T-helper 22 cell (primary cell): Measurements from ENCODE around the gene PTPN1.
A peak's percentile ranks its signal among the peaks of the same experiment; 100 is the strongest.
"Not testable (repeated sequence)": the region's sequence is repeated elsewhere in the genome, so short reads cannot be mapped to it uniquely, and the experiment has no call there.

ENCODE experiments used
- DNase-seq: peaks from one replicate; pipeline ENCODE4 v3.0.0-alpha.2; 2020; ENCODE audit warnings: low read depth

Gene PTPN1

DNA sequence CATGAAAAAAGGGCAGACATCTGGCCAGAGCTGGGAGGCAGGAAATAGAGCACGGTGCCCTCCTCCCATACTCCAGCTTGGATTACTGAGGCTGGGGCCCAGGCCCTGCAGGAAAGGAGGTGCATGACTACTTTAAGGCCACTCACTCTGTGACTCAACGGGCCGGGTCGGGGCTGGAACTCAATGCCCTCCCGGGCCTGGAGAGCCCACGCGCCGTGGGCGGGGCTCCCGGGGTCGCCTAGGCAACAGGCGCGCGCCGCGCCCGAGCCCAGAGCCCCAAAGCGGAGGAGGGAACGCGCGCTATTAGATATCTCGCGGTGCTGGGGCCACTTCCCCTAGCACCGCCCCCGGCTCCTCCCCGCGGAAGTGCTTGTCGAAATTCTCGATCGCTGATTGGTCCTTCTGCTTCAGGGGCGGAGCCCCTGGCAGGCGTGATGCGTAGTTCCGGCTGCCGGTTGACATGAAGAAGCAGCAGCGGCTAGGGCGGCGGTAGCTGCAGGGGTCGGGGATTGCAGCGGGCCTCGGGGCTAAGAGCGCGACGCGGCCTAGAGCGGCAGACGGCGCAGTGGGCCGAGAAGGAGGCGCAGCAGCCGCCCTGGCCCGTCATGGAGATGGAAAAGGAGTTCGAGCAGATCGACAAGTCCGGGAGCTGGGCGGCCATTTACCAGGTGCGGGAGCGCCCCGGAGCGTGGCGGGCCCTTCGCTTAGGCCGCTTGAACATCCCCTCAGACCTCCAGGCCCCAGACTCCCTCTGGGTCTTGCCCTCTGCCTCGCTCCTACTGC lies at the start of gene PTPN1:
PTPN1 (plus strand) TSS at position 461 of the 783 bp plus-strand sequence; CDS start at position 606, 145 bp downstream.
- peak; percentile 97 for DNase-seq

DNA sequence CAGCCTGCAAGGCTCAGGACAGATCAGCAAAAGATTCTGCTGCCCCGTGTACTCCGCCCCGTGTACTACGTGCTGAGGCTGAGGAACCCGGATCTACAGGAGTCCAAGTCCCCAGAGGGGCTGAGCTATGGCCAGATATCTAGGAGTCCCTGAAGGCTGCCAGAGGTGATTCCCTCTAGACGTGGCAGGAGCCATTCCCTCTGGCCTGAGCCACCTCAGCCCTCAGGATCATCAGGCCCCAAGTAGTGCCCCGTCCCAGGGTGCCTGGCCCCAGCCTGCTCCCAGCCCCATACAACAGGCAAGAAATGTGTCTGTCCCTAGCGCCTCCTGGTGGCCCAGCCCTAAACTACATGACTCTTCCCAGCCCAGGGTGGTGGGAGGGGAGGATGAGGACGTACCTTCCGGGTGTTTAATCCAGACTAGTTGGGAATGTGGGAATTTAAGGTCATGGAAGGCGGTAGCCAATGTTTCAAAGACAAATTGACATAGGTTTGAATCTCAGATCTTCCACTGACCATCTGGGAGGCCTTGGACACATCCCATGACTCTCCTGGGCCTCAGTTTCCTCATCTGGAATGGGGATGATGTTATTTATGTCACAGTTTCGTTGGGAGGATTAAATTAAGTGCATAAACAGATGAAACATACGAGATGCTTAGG lies 49.4 kb upstream of the PTPN1 start:
- peak; percentile 42 for DNase-seq

DNA sequence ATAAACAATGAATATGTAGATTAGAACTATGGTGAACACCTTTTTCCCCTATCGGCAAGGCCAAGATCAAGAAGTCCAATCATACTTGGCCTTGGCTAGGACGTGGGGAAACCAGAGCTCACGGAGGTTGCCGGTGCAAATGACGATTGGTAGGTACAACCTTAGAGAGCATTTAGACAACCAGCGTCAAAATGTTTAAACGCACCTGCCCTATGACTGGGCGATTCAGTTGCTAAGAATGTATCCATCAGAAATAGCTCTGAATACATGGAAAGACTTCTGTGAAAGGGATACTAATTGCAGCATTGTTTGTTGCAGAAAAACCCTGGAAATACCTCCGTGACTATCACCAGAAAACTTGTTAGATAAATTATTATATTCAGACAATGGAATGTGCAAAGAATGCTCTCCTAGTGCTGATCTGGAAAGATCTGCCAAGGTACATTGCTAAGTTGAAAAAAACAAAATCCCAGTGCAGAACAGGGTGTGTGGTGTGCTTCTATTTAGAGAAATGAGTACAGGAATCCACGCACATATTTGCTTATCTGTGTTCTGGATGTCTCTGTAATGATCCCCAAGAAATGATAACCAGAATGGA lies 48.0 kb upstream of the PTPN1 start:
- no peak for DNase-seq

DNA sequence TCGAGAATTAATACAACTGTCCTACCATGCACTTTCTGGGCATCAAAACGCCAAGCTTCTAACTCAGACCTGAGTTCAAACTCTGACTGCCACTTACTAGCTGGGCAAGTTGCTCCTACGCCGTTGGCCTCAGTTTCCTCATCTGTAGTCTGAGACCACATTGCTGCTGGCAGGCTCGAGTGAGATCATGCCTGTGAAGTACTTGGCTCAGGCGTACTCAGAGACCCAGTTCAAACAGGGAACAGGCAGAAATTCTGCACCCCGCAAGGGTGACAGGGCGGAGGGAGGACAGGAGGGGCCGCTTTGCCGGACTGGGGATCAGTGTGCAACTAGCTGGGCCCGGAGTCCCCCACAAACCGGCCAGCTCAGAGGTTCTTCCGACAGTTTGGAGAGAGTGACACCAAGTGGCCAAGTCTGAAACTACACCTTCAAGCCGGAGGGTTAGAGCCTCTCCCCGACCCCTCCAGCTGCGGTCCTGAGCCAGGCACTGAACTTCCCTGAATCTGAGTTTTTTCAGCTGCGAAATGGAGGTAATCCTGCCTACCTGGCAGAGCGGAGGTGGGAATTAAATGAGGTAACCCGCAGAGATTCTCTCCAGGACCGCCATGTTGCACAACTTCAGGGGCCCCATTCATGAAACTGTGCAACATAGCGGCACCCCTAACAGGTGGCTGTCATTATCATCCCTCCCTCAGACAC lies 46.0 kb upstream of the PTPN1 start:
- DNase-seq = peak; percentile 23

DNA sequence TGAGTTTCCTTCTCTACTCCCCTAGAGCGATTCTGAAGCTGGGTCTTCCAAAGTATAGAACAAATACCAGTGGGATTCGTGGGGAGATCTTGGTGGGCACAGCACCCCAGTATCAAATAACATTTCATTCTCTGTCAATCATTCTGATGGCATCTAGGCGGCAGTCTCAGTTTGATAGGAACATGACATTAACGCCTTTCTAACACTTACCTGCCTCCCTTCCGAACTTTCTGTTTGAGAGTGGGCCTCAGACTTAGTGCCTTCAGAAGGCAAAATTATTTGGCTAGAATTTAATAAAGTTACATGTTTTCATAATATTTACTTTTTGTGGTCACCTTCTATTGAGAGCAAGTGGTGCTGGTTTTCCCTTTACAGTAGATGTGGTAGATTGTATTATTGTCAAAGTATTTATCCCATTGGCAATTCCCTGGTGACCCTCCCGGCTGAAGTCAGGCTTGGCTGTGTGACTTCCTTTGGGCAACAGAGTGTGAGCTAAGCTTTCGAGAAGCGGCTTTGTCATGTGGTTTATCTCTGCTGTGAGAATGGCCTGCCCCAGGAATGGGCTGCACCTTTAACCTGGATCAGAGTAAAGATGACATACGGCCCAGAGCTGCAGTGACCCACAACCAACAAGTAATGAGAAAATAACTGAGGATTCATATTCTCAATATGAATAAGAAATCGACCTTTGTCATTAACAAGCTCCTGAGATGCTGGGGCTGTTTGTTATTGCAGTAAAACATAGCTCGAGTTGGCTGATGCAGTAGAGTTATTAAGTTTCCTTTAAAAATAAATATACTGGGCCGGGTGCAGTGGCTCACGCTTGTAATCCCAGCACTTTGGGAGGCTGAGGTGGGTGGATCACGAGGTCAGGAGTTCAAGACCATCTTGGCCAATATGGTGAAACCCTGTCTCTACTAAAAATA lies 45.2 kb upstream of the PTPN1 start:
- DNase-seq = no peak

DNA sequence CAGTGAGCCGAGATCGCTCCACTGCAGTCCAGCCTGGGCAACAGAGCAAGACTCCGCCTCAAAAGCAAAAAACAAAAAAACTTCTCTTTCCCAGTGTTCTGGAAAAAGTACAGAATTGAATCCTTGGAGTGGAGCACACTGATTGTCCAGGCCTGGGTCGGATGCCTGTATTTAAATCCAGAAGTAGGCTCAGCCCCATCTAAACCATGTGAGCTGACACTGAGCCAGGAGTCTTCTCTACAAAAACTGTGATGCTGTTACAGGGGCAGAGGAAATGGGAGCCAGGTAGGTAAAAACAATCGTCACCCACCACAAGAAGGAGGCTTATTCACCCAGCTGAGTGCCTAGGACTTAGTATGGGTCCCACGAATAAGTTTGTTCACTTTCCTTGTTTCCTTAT lies 43.0 kb upstream of the PTPN1 start:
- DNase-seq = no peak

DNA sequence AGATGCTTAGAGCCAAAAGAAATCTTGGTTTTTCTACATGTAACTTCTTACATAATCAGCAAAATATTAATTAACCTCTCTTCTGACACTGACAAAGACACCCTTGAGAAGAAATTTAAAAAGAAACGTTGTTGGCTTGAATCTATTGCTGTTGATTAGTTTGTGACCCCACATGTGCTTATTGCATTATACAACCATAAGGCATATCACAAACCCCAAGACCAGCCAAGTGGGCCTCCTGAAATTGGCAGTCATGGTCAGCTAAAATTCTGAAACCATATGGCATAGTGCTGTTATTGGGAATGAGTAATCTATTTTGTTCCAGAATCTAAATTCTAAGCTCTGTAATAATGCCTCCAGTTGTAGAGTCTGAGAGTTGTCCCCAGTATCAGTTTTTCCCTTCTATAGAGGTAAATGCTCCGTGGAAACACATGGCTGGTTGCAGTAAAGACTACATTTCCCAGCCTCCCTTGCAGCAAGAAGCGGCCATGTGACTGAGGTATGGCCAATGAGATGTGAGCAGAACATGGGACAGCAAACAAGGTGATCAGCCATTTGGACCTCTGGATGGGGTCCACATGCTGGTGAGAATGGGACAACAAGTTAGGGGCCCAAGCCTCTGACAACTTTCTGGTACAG lies 42.3 kb upstream of the PTPN1 start:
- DNase-seq = no peak

DNA sequence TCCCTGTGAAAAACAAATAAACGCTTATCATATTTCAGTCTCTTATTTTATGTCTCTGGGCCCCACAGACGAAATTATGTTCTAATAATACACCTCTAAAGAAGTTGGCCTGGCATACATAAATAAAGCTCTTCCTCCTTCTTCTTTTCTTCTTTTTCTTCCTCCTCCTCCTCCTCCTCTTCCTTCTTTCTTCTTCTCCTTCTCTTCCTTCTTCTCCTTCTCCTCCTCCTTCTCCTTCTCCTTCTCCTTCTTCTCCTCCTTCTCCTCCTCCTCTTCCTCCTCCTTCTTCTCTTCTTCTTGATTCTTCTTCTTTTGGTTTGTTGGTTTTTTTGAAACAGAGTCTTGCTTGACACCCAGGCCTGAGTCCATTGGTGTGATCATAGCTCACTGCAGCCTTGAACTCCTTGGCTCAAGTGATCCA lies 41.8 kb upstream of the PTPN1 start:
- no peak for DNase-seq

DNA sequence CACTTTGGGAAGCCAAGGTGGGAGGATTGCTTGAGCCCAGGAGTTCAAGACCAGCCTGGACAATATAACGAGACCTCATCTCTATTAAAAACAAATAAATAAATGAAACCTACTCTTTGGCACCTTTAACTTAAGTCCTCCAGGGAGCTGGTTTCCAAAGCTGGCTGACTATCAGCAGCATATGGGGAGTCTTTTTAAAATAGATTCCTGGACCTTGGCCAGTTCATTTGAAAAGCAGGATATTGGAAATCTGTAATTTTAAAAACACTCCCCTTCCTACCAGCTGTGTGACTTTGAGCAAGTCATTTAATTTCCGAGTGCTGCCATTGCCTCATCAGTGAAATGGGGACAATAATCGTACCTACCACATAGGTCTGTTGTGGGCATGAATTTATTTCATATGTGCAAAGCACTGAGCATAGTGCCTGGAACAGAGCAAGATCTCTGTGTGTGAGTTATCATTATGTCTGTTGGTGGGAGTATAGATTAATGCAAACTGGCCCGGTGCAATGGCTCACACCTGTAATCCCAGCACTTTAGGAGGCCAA lies 40.9 kb upstream of the PTPN1 start:
- no peak for DNase-seq

DNA sequence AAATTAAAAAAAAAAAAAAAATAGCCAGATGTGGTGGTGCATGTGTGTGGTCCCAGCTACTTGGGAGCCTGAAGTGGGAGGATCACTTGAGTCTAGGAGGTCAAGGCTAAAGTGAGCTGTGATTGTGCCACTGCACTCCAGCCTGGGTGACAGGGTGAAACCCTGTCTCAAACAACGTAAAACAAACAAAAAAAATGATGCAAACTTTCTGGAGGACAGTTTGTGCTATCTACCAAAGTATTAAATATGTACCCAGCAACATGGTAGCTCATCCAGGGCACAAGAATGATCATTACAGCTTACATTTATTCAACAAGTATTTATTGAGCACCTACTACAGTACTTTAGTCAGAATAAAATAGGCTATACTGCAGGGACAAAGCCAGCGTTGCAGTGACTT lies 40.4 kb upstream of the PTPN1 start:
- DNase-seq = no peak

DNA sequence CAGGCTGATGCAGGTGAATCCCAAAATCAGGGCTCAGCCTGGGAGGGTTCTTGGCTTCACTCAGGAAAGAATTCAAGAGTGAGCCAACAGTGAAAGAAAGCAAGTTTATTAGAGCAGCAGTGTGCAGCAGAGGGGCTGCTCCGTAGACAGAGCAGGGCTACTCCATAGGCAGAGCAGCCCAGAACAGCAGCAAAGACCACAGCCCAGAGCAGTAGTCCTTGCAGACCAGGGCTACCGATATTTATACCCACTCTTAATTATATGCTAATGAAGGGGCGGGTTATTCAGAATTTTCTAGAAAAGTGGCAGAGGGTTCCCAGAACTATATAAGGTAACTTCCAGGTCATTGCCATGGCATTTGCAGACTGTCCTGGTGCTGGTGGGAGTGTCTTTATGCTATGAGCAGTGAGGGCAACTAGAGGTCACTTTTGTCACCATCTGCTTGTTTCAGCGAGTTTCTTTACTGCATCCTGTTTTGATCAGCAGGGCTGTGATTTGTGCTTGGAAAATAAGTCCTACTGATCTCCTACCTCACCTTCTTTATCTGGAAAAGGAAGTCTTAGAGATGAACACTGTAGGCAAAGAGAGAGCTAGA lies 39.8 kb upstream of the PTPN1 start:
- DNase-seq = no peak

DNA sequence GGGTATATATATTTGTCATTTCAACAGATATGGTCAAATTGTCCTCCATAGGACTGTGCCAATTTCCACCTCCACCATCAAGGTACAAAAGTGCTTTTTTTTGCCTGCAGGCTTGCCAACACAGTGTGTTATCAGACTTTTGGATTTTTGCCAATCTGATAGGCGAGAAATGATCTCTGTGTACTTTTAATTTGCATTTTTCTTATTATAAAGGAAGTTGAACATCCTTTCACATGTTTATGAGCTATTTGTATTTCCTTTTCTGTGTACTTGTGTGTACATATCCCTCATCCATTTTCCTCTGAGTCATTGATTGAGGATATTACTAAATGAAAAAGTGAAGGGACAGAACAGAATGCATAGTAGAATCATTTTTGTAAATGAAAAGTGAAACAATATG lies 39.0 kb upstream of the PTPN1 start:
- no peak for DNase-seq

DNA sequence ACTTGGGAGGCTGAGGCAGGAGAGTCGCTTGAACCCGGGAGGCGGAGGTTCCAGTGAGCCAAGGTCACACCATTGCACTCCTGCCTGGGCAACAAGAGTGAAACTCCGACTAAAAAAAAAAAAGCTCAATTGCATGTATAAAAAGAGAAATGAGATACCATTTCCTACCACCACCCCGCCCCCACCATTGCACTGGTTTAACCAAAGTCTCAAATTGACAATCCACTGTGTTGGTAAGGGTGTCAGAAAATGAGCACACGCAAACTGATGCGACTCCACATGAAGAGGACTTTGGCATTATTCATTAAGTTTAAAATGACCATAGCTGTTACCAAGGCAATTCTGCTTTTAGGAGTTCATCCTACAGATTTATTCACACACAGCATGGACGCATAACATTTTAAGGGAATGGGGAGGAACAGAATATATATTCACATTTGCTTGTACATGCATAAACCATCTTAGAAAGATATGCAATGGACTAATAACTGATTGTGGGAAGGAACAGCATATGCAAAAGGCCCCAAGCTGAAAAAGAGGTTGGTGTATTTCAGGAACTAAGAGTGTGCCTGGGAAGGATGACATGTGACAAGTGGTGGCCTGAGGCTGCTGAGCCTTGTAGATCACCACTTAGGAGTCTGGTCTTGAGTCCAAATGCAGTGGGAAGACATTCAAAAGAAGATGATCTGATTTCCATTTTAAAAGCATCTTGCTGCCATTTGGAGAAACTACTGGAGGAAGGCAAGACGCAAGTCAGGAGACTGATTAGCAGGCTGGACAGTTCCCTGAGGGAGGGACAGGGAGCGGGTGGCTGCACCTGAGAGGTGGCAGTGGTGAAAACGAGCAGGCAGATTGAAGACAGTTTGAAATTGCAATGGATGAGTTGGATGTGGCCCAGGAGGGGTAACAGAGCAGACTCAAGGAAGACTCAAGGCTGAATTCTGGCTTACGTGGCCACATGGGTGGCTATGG lies 37.2 kb upstream of the PTPN1 start:
- no peak for DNase-seq

DNA sequence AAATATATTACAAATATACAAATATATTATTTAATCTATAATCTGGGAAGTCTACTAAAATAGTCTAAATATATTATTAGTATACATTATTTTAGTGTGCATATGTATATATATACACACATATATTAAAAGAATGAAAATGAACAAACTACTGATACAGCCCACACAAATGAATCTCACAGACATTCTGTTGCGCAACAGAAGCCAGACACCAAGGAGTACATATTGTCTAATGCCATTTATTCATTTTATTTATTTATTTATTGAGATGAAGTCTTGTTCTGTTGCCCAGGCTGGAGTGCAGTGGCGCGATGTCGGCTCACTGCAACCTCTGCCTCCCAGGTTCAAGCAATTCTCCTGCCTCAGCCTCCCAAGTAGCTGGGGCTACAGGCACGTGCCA lies 35.8 kb upstream of the PTPN1 start:
- DNase-seq = not testable (repeated sequence)

DNA sequence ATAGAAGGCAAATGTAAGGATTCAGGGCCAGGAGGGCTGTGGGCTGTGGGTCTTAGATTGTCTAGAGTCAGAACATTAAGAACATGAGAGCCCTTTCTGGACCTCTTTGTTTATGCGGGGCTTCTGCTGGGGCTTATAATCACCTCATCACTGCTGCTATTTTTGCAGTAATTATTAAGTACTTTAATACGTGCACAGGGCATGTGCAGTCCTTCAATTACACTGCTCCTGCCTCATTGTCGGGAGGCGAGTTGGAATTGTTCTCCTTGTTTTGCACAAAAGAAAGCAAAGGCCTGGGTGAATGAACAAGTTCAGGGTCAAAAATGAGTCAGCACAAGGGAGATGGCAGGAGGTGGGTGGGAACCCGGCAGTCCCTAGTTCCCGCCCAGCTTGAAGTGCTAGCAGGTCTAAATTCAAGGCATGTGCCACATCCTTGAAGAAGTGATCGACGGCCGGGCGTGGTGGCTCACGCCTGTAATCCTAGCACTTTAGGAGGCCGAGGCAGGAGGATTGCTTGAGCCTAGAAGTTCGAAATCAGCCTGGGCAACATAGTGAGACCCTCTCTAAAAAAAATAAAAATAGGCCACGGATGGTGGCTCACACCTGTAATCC lies 34.4 kb upstream of the PTPN1 start:
- no peak for DNase-seq

DNA sequence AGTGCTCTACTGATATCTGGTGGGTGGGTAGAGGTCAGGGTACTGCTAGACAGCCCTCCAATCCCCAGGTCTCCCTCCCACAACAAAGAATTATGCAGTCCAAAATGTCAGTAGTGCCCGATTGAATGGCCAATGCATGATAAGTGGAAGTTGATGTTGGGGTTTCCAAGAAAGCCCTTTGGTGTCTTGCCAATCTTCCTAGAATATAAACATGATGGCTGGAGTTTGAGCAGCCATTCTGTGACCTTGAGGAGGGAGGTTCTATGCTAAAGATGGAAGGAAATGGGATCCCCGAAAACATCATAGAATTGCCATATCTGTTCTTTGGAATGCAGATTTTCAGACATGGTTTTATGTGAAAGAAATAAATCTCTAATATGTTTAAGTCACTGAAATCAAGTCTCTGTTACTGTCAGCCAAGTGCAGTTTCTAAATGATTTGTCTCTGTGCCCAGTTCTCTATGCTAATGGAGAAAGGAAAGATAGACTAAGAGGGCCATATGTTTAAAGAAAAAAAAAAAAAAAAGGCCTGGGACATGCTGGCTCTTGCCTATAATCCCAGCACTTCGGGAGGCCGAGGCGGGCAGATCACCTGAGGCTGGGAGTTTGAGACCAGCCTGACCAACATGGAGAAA lies 32.8 kb upstream of the PTPN1 start:
- DNase-seq = no peak

DNA sequence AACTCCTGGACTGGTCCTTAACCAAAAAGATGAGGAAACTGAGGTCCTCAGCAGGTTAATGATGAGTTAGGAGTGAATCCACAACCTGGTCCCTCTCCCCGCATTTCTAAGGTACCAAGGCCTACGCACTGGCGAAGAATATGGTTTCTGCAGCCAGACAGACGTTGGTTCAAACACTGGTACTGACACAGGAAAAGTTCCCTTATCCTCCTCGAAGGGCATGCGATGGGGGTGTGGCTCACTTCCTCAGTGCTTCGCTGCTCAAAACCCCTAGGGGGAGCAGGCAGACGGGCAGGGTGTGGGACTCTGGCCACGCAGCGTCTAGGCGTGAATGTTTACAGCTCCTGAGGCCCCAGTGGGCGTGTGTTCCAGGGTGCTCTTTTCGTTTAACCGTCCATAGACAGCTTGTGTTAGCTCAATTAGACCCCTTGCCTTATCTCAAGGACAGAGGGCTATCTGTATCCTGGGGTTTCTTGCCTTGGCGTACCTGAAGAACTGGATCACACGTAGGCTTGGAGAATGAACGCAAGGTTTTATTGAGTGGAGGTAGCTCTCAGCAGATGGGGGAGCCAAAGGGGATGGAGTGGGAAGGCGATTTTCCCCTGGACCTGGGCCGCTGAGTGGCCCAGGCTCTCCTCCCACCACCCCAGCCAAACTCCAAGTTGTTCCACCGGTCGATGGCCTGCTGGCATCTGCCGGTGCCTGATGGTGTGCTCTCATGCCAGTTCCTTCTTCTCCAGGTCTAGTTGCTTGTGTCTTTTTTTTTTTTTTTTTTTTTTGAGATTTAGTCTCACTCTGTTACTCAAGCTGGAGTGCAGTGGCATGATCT lies 31.8 kb upstream of the PTPN1 start:
- DNase-seq = peak; percentile 49
